Endodermal cell (in vitro differentiated cells): ENCODE results near the gene LGALS4. TPM values are rescaled to one million over a fixed set of nuclear protein-coding genes. Genes with fewer than 3 reads are reported as not detected.
"Not testable (repeated sequence)": the region's sequence is repeated elsewhere in the genome, so short reads cannot be mapped to it uniquely, and the experiment has no call there.

Experiments
- DNase-seq: peaks from one replicate; pipeline ENCODE4 v3.0.0-alpha.2; 2017
- H3K27ac ChIP-seq: 2 replicates; pipeline ENCODE4 v1.5.1; 2013; ENCODE audit warnings: mild to moderate bottlenecking, low read depth, low read length, moderate library complexity
- H3K27me3 ChIP-seq: 2 replicates; pipeline ENCODE4 v1.6.1; 2013; ENCODE audit warnings: mild to moderate bottlenecking, low read length, moderate library complexity; ENCODE audit not compliant: insufficient read depth, control insufficient read depth, poor library complexity, severe bottlenecking
- H3K36me3 ChIP-seq: 2 replicates; pipeline ENCODE4 v1.7.0; 2013; ENCODE audit warnings: mild to moderate bottlenecking, low read length, moderate library complexity; ENCODE audit not compliant: control insufficient read depth, insufficient read depth
- H3K4me1 ChIP-seq: one replicate; pipeline ENCODE4 v1.7.0; 2013; ENCODE audit warnings: low read length; ENCODE audit not compliant: control insufficient read depth, insufficient read depth
- H3K4me3 ChIP-seq: 2 replicates; pipeline ENCODE4 v1.5.1; 2013; ENCODE audit warnings: mild to moderate bottlenecking, low read length, moderate library complexity
- H3K9ac ChIP-seq: 2 replicates; pipeline ENCODE4 v1.6.1; 2013; ENCODE audit warnings: mild to moderate bottlenecking, low read length, moderate library complexity; ENCODE audit not compliant: poor library complexity, severe bottlenecking; ENCODE audit errors: extremely low read depth
- H3K9me3 ChIP-seq: 2 replicates; pipeline ENCODE4 v1.6.1; 2013; ENCODE audit warnings: mild to moderate bottlenecking, low read length, moderate library complexity; ENCODE audit not compliant: control insufficient read depth
- H3K27ac Mint-ChIP-seq: 2 replicates; pipeline ENCODE4 v1.8.0; 2020; ENCODE audit warnings: mixed read lengths
- H3K27me3 Mint-ChIP-seq: 2 replicates; pipeline ENCODE4 v1.8.0; 2021; ENCODE audit warnings: mild to moderate bottlenecking, mixed read lengths; ENCODE audit not compliant: insufficient read depth
- H3K36me3 Mint-ChIP-seq: 2 replicates; pipeline ENCODE4 v1.8.0; 2020; ENCODE audit warnings: low read depth, mixed read lengths
- H3K4me1 Mint-ChIP-seq: 2 replicates; pipeline ENCODE4 v1.8.0; 2020; ENCODE audit warnings: mixed read lengths
- H3K4me3 Mint-ChIP-seq: 2 replicates; pipeline ENCODE4 v1.8.0; 2020; ENCODE audit warnings: mild to moderate bottlenecking, moderate library complexity, mixed read lengths
- H3K9me3 Mint-ChIP-seq: 2 replicates; pipeline ENCODE4 v1.8.0; 2020; ENCODE audit warnings: mild to moderate bottlenecking, mixed read lengths
- CTCF ChIP-seq: fragments of 200-600 bp; sonication (generic); conservative IDR thresholded peaks from 2 replicates; pipeline ENCODE4 v1.5.0; 2021; ENCODE audit warnings: antibody characterized with exemption, mild to moderate bottlenecking
- WGBS, 2 experiments: methylation state at CpG; one replicate each; pipeline versions ENCODE4 v1.1.5 to v1.1.7; 2013; ENCODE audit warnings: missing lambda C conversion rate in 2 of 2, mixed read lengths in 1 of 2; ENCODE audit not compliant: insufficient coverage in 1 of 2, insufficient read length in 1 of 2; 5-methylcytosine and 5-hydroxymethylcytosine counted together
- total RNA-seq, 2 donors: library from RNA; stranded (reverse); fragmentation: NEBNext Ultra II Directional in 1 of 2; extraction: Animal tissue kit (Norgen Biotek cat#: 25700) in 1 of 2; gene quantifications; 2 replicates in 1 of 2; 3 replicates in 1 of 2; pipeline ENCODE4 v1.2.1, GENCODE V29; 2021

LGALS4 gene
- total RNA-seq, 2 donors from 2014 or later: 0.49 to 0.84 TPM

- Histone ChIP-seq H3K4me3 (no peak overlapping the region), H3K27me3 (no peaks in the 10 kb centered on the region), H3K9ac (no peak overlapping the region), H3K36me3 (no peaks in the 10 kb centered on the region), H3K27ac (no peak overlapping the region), H3K9me3 (no peaks in the 10 kb centered on the region), H3K4me1 (no peaks in the 10 kb centered on the region)
- 93 to 100% methylated on average over 1 to 3 of the region's 3 CpGs for WGBS, 2 experiments
- no peak overlapping the region for H3K27ac Mint-ChIP-seq
- peaks cover 18% of the 10 kb centered on the region for H3K9me3 Mint-ChIP-seq
- H3K27me3 Mint-ChIP-seq: no peaks in the 10 kb centered on the region
- no peaks in the 10 kb centered on the region for H3K36me3 Mint-ChIP-seq
- no peak for DNase-seq
- H3K4me1 Mint-ChIP-seq: peaks cover 4% of the 10 kb centered on the region
- H3K4me3 Mint-ChIP-seq: no peak overlapping the region
- no peak for TF ChIP-seq CTCF
Observed at GRCh38 chr19:38856813-38857212, 44.1 kb upstream of the LGALS4 start.

GRCh38 chr19:38855751-38856150, 43.0 kb upstream of the LGALS4 start:
- not testable (repeated sequence) for H3K27ac ChIP-seq, H3K36me3 Mint-ChIP-seq, H3K27ac Mint-ChIP-seq, H3K9me3 ChIP-seq, DNase-seq, H3K4me1 ChIP-seq, H3K27me3 Mint-ChIP-seq, H3K27me3 ChIP-seq, H3K9ac ChIP-seq, H3K36me3 ChIP-seq, H3K4me3 ChIP-seq, H3K4me1 Mint-ChIP-seq, H3K4me3 Mint-ChIP-seq
- 97% methylated on average over 16 of the region's 37 CpGs; no CpG with 5 or more reads in 1 of the 2 experiments for WGBS, 2 experiments
- H3K9me3 Mint-ChIP-seq: peaks cover 18% of the 10 kb centered on the region

- H3K4me1 ChIP-seq, H3K9me3 ChIP-seq, H3K4me1 Mint-ChIP-seq, H3K36me3 Mint-ChIP-seq, H3K4me3 Mint-ChIP-seq, H3K27me3 ChIP-seq, H3K36me3 ChIP-seq, H3K9ac ChIP-seq, H3K4me3 ChIP-seq, H3K27ac ChIP-seq, H3K27me3 Mint-ChIP-seq, DNase-seq, H3K27ac Mint-ChIP-seq: not testable (repeated sequence)
- peaks cover 18% of the 10 kb centered on the region for H3K9me3 Mint-ChIP-seq
- WGBS, 2 experiments: no CpG with 5 or more reads among the region's 3 CpGs
Observed at GRCh38 chr19:38854961-38855360, 42.2 kb upstream of the LGALS4 start.

GRCh38 chr19:38853214-38853613, 40.5 kb upstream of the LGALS4 start:
- Mint-ChIP-seq H3K36me3 (peaks cover 9% of the 10 kb centered on the region), H3K27ac (peak overlapping the region; percentile 99), H3K4me1 (peaks cover 10% of the 10 kb centered on the region), H3K27me3 (no peaks in the 10 kb centered on the region), H3K4me3 (peak overlapping the region; percentile 85), H3K9me3 (peaks cover 18% of the 10 kb centered on the region)
- peak overlapping the region; percentile 88 for H3K4me3 ChIP-seq
- no peak overlapping the region for H3K27ac ChIP-seq
- DNase-seq: no peak
- no peaks in the 10 kb centered on the region for H3K27me3 ChIP-seq
- no peaks in the 10 kb centered on the region for H3K4me1 ChIP-seq
- peaks cover 7% of the 10 kb centered on the region for H3K36me3 ChIP-seq
- TF ChIP-seq CTCF: no peak
- H3K9ac ChIP-seq: peak overlapping the region; percentile 95
- WGBS, 2 experiments: 87 to 94% methylated on average over 11 to 17 of the region's 17 CpGs
- H3K9me3 ChIP-seq: no peaks in the 10 kb centered on the region
